NT2/D1 (cell line): Measurements from ENCODE around the gene ZBTB43.

ENCODE experiments used
- DNase-seq: peaks from one replicate; pipeline ENCODE4 v3.0.0-alpha.2; 2011; ENCODE audit warnings: low read depth, low spot score
- H3K27me3 ChIP-seq: 2 replicates; pipeline ENCODE4 v1.6.0; 2011; ENCODE audit warnings: mild to moderate bottlenecking; ENCODE audit not compliant: insufficient read length, insufficient read depth
- H3K36me3 ChIP-seq: 2 replicates; pipeline ENCODE4 v1.6.1; 2011; ENCODE audit warnings: mild to moderate bottlenecking, low read length, mixed read lengths; ENCODE audit not compliant: insufficient read depth, insufficient read length
- H3K4me1 ChIP-seq: 2 replicates; pipeline ENCODE4 v1.5.1; 2011; ENCODE audit not compliant: insufficient read depth, insufficient read length
- H3K4me3 ChIP-seq: 2 replicates; pipeline ENCODE4 v1.5.1; 2011; ENCODE audit warnings: low read depth; ENCODE audit not compliant: insufficient read length
- H3K9ac ChIP-seq: 2 replicates; pipeline ENCODE4 v1.6.0; 2011; ENCODE audit warnings: low read depth; ENCODE audit not compliant: insufficient read length
- H3K9me3 ChIP-seq: 2 replicates; pipeline ENCODE4 v1.5.1; 2011; ENCODE audit warnings: mild to moderate bottlenecking, low read length; ENCODE audit not compliant: insufficient read depth
- SUZ12 ChIP-seq: IDR thresholded peaks from 2 replicates; pipeline ENCODE4 v1.6.1; 2011; ENCODE audit not compliant: insufficient read length, insufficient read depth; ENCODE audit errors: extremely low read depth
- YY1 ChIP-seq: IDR thresholded peaks from 2 replicates; pipeline ENCODE4 v1.6.1; 2011; ENCODE audit not compliant: insufficient read length, insufficient read depth
- ZNF274 ChIP-seq: IDR thresholded peaks from 2 replicates; pipeline ENCODE4 v1.6.1; 2011; ENCODE audit warnings: mild to moderate bottlenecking, low read depth, low read length

ZBTB43 gene

DNA sequence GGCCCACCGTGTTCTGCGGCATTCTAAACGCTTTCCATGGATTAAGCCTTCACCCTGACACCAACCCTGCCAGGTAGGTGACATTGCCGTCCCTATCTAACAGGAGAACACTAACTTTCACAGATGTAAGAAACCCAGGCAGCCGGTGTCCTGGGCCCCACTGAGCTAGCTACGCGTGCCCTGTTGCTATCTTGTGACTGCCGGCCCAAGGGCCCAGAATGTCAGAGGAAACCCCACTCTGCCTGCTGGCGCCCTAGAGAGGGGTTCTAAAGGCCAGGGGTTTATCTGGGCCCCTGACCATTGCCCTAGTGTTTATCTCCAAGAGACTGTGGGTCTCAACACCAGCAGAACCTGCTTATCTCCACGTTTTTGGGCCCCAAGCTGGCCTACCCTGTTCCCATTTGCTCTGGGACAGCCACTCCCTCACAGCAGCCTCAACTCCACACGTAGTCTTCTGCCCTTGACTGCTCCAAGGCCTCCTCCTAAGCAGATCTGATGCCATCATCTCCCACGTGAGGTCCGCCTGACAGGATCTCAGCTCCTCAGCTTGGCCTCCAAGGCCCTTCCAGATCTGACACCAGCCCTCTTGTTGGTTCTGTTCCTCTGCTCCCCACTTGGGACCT lies 37.5 kb downstream of the ZBTB43 start:
- DNase-seq: no peak
- peaks cover 15% of the 10 kb centered on the region for H3K36me3 ChIP-seq
- no peaks in the 10 kb centered on the region for H3K27me3 ChIP-seq
- no peak overlapping the region for H3K9ac ChIP-seq
- no peaks in the 10 kb centered on the region for H3K9me3 ChIP-seq
- no peak overlapping the region for H3K4me3 ChIP-seq
- TF ChIP-seq SUZ12 (no peak), ZNF274 (no peak), YY1 (no peak)
- H3K4me1 ChIP-seq: no peaks in the 10 kb centered on the region

DNA sequence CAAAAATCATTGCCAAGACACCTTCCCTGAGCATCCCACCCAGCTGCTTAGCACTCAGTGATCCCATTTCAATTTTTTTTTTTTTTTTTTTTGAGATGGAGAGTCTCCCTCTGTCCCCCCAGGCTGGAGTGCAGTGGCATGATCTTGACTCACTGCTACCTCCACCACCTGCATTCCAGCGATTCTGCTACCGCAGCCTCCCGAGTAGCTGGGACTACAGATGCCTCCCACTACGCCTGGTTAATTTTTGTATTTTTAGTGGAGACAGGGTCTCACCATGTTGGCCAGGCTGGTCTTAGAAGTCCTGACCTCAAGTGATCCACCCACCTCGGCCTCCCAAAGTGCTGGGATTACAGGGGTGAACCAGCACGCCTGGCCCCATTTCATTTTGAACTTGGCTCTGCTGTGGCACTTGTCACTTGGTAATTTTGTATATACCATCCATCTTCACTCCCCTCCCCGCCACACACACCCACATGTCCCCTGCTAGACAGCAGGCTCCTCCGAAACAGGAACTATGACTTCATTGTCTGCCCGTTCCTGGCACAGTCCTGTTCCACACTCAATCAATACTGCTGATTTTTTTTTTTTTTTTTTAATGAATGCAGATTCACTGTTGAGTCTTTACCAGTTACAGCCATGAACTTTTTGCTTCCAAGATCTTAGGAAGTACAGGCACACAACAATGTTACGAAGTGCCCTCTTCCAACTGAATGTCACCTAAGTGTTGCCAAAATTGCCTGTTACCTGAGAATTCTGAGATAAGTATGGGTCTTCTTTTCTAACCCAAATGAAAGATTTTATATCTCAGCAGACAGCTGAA lies 38.3 kb downstream of the ZBTB43 start:
- DNase-seq: no peak
- no peak for TF ChIP-seq SUZ12
- no peak for TF ChIP-seq YY1
- no peak for TF ChIP-seq ZNF274
- H3K9me3 ChIP-seq: no peaks in the 10 kb centered on the region
- no peak overlapping the region for H3K4me3 ChIP-seq
- H3K36me3 ChIP-seq: peaks cover 14% of the 10 kb centered on the region
- no peaks in the 10 kb centered on the region for H3K27me3 ChIP-seq
- H3K9ac ChIP-seq: no peak overlapping the region
- no peaks in the 10 kb centered on the region for H3K4me1 ChIP-seq

DNA sequence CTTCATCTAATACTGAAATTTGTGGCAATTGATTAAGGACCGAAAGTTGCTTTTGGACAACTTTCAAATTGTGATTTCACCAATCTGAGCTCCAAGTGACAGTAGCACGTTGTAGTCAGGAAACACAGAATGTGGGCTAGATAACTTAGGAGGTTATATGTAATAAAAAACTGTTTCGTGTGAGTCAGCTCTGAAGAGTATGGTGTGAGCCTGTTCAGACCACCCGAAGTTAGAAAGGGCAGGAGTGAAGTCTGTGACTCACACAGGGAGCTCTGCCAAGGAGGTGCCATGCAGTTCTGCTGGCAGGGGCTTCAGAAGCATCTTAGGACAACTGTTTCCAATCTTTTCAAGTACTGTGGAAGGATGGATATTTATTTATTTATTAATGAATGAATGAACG lies 39.2 kb downstream of the ZBTB43 start:
- H3K9ac ChIP-seq: no peak overlapping the region
- H3K36me3 ChIP-seq: peaks cover 6% of the 10 kb centered on the region
- DNase-seq: no peak
- H3K27me3 ChIP-seq: no peaks in the 10 kb centered on the region
- TF ChIP-seq SUZ12 (no peak), ZNF274 (no peak), YY1 (no peak)
- H3K4me1 ChIP-seq: no peaks in the 10 kb centered on the region
- no peak overlapping the region for H3K4me3 ChIP-seq
- H3K9me3 ChIP-seq: no peaks in the 10 kb centered on the region

DNA sequence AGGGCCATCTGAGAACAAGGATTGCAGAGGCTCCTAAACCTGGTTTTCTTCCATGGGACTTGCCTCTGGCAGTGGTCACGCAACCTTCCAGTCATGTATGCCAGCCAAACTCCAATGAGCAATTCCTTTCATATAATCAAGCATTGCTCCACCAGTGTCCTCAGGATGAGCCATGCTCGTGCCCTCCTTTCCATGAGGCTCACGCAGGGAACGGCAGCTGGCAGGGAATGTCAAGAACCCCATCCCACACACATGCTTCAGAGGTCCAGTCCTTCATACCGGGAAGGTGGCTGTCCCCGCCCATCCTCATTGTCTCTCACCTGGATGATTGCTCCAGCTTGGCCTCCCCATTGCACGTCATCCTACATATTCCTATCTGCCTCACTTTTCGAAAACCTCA lies 42.2 kb downstream of the ZBTB43 start:
- Histone ChIP-seq H3K4me3 (no peak overlapping the region), H3K9me3 (no peaks in the 10 kb centered on the region), H3K9ac (no peak overlapping the region), H3K4me1 (no peaks in the 10 kb centered on the region), H3K36me3 (no peaks in the 10 kb centered on the region), H3K27me3 (no peaks in the 10 kb centered on the region)
- TF ChIP-seq ZNF274 (no peak), SUZ12 (no peak), YY1 (no peak)
- DNase-seq: no peak

DNA sequence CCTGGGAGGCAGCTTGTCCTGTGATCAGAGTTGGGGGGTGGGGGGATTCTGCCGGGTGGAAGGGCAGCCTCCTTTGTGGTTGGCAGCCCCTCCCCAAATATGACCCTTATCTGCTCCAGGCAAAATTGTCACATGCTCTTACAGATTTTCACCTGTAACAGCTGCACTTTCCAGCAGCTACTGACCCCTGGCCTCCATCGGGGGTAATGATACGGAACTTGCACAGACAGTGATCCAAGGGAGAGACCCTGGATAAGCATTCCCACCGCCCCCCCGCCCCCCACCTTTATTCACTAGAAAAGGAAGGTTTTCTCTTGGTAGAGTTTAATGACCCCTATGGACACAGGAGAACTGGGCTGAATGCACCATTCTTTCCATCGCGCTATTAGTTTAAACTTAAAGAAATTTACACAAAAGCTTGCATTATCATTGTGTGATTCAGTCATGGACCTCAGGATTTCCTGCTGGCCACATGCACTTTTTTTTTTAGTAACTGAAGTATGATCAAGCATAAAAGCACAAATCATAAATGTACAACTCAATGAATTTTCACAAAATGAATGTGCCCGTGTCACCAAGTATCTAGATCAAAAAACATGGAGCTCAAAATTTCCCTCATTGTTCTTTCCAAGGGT lies 44.9 kb downstream of the ZBTB43 start:
- DNase-seq: no peak
- Histone ChIP-seq H3K4me1 (peaks cover 5% of the 10 kb centered on the region), H3K9ac (no peak overlapping the region), H3K36me3 (no peaks in the 10 kb centered on the region), H3K9me3 (no peaks in the 10 kb centered on the region), H3K4me3 (no peak overlapping the region), H3K27me3 (no peaks in the 10 kb centered on the region)
- TF ChIP-seq YY1: no peak
- no peak for TF ChIP-seq SUZ12
- no peak for TF ChIP-seq ZNF274

DNA sequence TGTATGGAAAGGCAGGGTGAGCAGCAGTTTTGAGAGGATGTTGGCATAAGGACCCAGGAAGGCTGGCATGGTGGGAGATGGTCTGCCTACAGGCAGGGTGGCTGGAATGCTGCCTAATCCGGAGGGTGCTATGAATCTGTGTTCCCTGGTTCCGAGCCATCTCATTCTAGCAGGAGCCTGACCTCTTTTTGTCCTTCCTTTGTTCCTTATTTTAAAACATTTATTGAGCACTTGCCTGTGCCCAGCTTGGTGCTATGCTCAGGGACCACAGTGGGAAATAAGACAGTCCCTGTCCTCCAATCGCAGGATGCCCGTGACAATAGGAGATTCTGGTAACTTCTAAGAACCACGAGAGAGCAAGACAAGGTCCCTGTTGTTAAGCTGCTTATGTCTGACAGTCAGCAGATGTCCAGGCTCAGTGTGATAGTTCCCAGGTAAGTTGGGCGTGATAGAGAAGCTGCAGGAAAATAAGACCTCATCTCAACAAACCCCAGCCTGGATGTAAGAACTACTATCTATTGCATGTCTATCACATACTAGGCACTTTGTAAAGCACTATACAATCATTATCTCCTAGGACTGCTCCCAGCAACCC lies 46.5 kb downstream of the ZBTB43 start:
- DNase-seq: no peak
- H3K27me3 ChIP-seq: no peaks in the 10 kb centered on the region
- H3K4me1 ChIP-seq: peaks cover 5% of the 10 kb centered on the region
- no peak overlapping the region for H3K4me3 ChIP-seq
- H3K36me3 ChIP-seq: no peaks in the 10 kb centered on the region
- H3K9me3 ChIP-seq: no peaks in the 10 kb centered on the region
- TF ChIP-seq SUZ12 (no peak), ZNF274 (no peak), YY1 (no peak)
- no peak overlapping the region for H3K9ac ChIP-seq

DNA sequence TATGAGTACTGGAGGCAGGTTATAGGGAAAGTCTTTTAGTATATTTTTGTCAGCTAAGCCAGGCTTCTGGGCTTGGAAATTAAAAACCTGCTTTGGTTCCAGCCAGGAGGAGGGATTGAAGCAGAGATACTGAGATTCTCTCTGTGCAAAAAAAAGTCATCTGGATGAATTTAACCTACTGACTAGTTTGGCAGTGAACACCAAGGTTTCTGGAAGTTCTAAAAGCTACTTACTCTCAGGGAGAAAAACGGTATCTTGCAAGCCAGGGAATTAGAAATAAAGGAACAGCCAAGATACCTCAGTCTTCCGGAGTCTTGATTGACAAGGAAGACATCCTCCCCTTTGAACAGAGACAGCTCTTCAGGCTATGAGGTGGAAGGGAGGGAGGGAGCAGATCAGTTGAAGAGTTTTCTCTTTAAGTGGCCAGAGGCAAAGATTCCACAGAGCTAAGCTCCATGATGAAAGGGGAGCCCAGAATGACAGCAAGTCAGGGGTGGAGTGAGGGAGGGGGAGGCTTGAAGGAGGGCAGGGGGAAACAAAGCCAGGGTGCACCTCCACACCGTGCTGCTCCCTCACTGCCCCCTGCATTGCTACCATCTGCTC lies 47.3 kb downstream of the ZBTB43 start:
- Histone ChIP-seq H3K4me3 (no peak overlapping the region), H3K4me1 (peaks cover 5% of the 10 kb centered on the region), H3K9me3 (no peaks in the 10 kb centered on the region), H3K9ac (no peak overlapping the region), H3K27me3 (no peaks in the 10 kb centered on the region), H3K36me3 (no peaks in the 10 kb centered on the region)
- no peak for DNase-seq
- TF ChIP-seq YY1 (no peak), SUZ12 (no peak), ZNF274 (no peak)
